NOMO-1 (cell line): ENCODE results near the gene TFAP2E.

Experiments used
- DNase-seq, 2 experiments: peaks; one replicate each; lab custom pipeline; 2025; ENCODE audit not compliant: unreplicated experiment in 2 of 2; lab: John Stamatoyannopoulos, UW

Gene TFAP2E

GRCh38 chr1:35592991-35593769, 20.1 kb downstream of the TFAP2E start:
- no peak for DNase-seq

GRCh38 chr1:35594005-35594760, 21.1 kb downstream of the TFAP2E start:
- DNase-seq: no peak

DNA sequence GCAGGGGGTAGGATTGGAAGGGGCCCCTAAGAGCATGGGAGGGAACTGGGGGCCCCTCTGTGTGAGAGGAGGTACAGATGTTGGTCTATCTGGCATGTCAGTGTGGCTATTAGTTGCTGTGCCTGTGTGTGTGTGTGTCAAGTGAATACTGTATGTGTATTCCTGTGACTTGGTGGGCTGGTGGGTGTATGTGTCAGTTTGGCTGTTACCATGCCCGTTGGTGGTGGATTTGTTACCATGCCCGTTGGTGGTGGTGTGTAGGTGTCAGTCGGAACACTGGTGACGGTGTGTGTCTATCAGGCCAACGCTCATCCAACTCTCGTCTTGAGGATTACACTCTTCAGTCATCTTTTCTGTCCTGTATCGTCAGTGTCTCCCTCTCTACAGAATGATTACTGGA, 22.6 kb downstream of the TFAP2E start:
- no peak for DNase-seq

DNA sequence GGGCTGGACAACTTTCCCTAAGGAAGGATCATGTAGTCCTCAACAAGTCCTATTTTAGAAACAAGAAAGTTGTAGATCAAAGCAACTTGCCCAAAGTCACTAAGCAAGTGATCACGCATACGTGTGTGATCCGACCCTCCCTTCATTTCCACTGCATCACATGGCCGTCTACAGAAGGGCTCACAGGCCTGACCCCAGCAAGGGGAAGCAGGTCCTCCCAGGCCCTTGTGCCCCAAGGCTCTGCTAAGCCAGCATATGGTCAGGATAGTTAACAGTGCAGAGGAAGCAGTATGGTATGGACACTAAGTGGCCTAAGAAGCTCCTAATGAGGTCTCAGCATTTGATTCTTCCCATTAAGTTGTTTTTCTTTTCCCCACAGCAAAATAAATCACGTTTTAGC, 24.8 kb downstream of the TFAP2E start:
- DNase-seq: no peak

DNA sequence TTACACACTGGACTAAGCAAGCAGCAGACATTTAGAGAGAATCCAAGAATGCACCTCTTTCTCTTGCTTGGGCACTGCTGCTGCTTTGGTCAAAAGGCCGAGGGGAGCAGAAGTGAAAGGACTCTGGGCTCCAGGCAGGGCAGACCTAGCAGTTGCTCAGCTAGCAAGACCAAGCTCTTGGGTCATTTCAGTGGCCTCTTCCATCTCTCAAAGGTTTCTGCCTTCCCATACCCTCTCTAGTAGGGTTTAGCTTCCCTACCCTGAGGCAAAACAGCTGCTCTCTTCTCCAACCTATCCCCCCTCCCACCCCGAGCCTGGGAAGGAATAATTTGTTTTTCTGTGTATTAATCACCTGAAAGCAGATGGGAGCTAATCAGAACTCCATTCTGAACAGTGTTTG, 25.8 kb downstream of the TFAP2E start:
- DNase-seq: no peak

- no peak for DNase-seq
Observed at GRCh38 chr1:35599411-35599810, 26.3 kb downstream of the TFAP2E start.

- no peak for DNase-seq
Observed at GRCh38 chr1:35600593-35600992, 27.5 kb downstream of the TFAP2E start.

GRCh38 chr1:35603468-35603867, 30.4 kb downstream of the TFAP2E start:
- DNase-seq: no peak

GRCh38 chr1:35603941-35604340, 30.8 kb downstream of the TFAP2E start:
- DNase-seq: no peak

GRCh38 chr1:35605071-35605866, 32.2 kb downstream of the TFAP2E start:
- DNase-seq: no peak

DNA sequence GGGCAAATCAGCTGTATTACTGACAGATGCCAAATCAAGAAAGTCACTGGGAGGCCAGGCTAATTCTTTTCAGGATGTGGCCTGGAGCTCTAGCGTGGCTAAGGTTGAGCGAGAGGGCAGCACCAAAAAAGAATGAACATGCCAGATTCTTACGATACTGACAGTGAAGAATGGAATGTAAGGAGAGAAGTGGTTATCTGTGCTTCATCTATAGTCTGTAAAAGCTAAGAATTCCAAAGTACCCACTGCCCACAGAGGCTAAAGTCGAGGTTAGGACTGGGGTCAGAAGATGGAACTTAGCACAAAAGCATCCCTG, 32.7 kb downstream of the TFAP2E start:
- DNase-seq: no peak

DNA sequence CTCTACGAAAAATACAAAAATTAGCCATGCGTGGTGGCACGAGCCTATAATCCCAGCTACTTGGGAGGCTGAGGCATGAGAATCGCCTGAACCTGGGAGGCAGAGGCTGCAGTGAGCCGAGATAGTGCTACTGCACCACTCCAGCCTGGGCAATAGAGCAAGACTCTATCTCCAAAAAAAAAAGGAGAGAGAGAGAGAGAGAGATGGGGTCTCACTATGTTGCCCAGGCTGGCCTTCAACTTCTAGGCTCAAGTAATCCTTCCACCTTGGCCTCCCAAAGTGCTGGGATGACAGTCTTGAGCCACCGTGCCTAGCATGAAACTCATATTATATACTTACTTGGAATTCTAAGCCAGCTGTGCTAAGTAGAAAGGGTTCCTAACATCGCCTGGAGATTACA, 38.5 kb downstream of the TFAP2E start:
- no peak for DNase-seq

GRCh38 chr1:35615440-35615839, 42.3 kb downstream of the TFAP2E start:
- DNase-seq: no peak

GRCh38 chr1:35619237-35620121, 46.4 kb downstream of the TFAP2E start:
- DNase-seq: no peak

- no peak for DNase-seq
Observed at GRCh38 chr1:35622510-35623178, 49.5 kb downstream of the TFAP2E start.

DNA sequence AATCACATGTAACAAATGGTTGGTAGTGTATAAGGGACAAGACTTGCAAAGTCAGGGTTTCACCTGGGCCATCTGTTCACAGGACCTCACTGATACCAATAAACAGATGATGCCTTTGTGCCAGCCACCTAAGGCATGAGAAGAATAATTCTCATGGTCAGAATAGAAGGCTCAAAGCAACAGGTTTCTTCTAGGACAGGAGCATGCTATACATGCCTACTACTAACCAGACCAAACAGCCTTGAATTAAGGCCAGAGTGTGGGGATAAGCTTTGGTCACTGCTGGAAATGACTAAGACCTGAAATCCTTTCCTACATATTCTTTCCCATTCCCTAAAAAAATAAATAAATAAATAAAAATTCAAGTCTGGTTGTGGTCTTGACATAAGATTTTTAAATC, 50.7 kb downstream of the TFAP2E start:
- DNase-seq: no peak

GRCh38 chr1:35629051-35629450, 55.9 kb downstream of the TFAP2E start:
- no peak for DNase-seq

- DNase-seq: no peak
Observed at GRCh38 chr1:35631396-35631795, 58.3 kb downstream of the TFAP2E start.

DNA sequence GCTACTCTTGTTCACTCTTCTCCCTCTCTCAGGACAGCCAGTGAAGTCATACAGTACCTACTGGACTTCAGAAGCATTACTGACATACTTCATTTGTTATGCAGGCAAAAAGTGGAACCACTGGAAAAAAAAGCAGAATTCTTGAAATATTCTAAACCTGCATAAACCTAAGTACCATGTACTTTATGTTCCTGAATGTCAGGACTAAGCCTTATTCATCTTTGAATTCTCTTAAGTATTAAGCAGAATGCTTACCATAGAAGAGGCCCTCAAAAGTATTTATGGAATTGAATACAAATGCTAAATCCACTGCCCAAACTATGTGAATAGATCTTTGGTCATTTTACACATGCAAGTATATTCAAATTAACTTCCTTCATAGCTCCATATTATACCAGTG, 60.4 kb downstream of the TFAP2E start:
- no peak for DNase-seq

GRCh38 chr1:35637401-35637809, 64.3 kb downstream of the TFAP2E start:
- peak; percentile 13 to 64 for DNase-seq
